ENCODE results near the gene RNASEH2C. TPM values are rescaled to one million over a fixed set of nuclear protein-coding genes. Genes with fewer than 3 reads are reported as not detected.

RNASEH2C gene
- total RNA-seq, 2 experiments from 2014 or later, result 25.3 to 25.9 TPM

- TF ChIP-seq CTCF (IDR thresholded peaks at IDR 0.05), result no peak
- Histone ChIP-seq H3K4me1 (ENCODE audit: insufficient read depth, low read length) (no peaks in the 10 kb centered on the region), H3K36me3 (ENCODE audit: insufficient read depth, low read length) (no peaks in the 10 kb centered on the region), H3K4me3 (ENCODE audit: low read length) (no peak overlapping the region), H3K9me3 (ENCODE audit: control insufficient read depth in 1 of 2, insufficient read depth in 1 of 2, low read length in 2 of 2) (no peaks in the 10 kb centered on the region), H3K27ac (ENCODE audit: low read depth in 1 of 2, low read length in 2 of 2) (no peak overlapping the region), H3K27me3 (ENCODE audit: control insufficient read depth in 1 of 2, insufficient read depth in 2 of 2, low read length in 2 of 2) (no peaks in the 10 kb centered on the region)
- no peak overlapping the region for H3K27ac Mint-ChIP-seq
- ATAC-seq (ENCODE audit: poor library complexity) (no peak), DNase-seq (no peak)
- no peak overlapping the region for H3K4me3 Mint-ChIP-seq
- ChIA-PET POLR2A (no interaction called here), CTCF (no interaction called here)
- no peaks in the 10 kb centered on the region for H3K9me3 Mint-ChIP-seq
- H3K27me3 Mint-ChIP-seq, result peaks cover 5% of the 10 kb centered on the region
- H3K4me1 Mint-ChIP-seq (ENCODE audit: low read depth), result no peaks in the 10 kb centered on the region
- intact Hi-C loops (cut with DNase I, micrococcal nuclease), result no loop called here
- H3K36me3 Mint-ChIP-seq (ENCODE audit: low read depth), result no peaks in the 10 kb centered on the region
Observed at GRCh38 chr11:65698205-65698604, 22.4 kb downstream of the RNASEH2C start.

- ChIA-PET POLR2A (no interaction called here), CTCF (no interaction called here)
- Histone ChIP-seq H3K4me1 (ENCODE audit: insufficient read depth, low read length) (no peaks in the 10 kb centered on the region), H3K36me3 (ENCODE audit: insufficient read depth, low read length) (no peaks in the 10 kb centered on the region), H3K9me3 (ENCODE audit: control insufficient read depth in 1 of 2, insufficient read depth in 1 of 2, low read length in 2 of 2) (no peaks in the 10 kb centered on the region), H3K4me3 (ENCODE audit: low read length) (no peak overlapping the region), H3K27ac (ENCODE audit: low read depth in 1 of 2, low read length in 2 of 2) (no peak overlapping the region), H3K27me3 (ENCODE audit: control insufficient read depth in 1 of 2, insufficient read depth in 2 of 2, low read length in 2 of 2) (no peaks in the 10 kb centered on the region)
- no peaks in the 10 kb centered on the region for H3K27me3 Mint-ChIP-seq
- intact Hi-C loops (cut with DNase I, micrococcal nuclease), result no loop called here
- no peak for TF ChIP-seq CTCF (IDR thresholded peaks at IDR 0.05)
- no peak overlapping the region for H3K4me3 Mint-ChIP-seq
- no peaks in the 10 kb centered on the region for H3K4me1 Mint-ChIP-seq (ENCODE audit: low read depth)
- no peak overlapping the region for H3K27ac Mint-ChIP-seq
- no peaks in the 10 kb centered on the region for H3K36me3 Mint-ChIP-seq (ENCODE audit: low read depth)
- DNase-seq, result no peak
- H3K9me3 Mint-ChIP-seq, result no peaks in the 10 kb centered on the region
- ATAC-seq (ENCODE audit: poor library complexity), result no peak
Observed at GRCh38 chr11:65696802-65697552, 23.6 kb downstream of the RNASEH2C start.

GRCh38 chr11:65695459-65696241 is 24.9 kb downstream of the RNASEH2C start:
- no peak overlapping the region for H3K27ac ChIP-seq (ENCODE audit: low read depth in 1 of 2, low read length in 2 of 2)
- Mint-ChIP-seq H3K36me3 (ENCODE audit: low read depth) (no peaks in the 10 kb centered on the region), H3K4me3 (no peak overlapping the region), H3K27ac (no peak overlapping the region), H3K9me3 (no peaks in the 10 kb centered on the region), H3K4me1 (ENCODE audit: low read depth) (no peaks in the 10 kb centered on the region), H3K27me3 (no peaks in the 10 kb centered on the region)
- no peaks in the 10 kb centered on the region for H3K36me3 ChIP-seq (ENCODE audit: insufficient read depth, low read length)
- ATAC-seq (ENCODE audit: poor library complexity) (no peak), DNase-seq (no peak)
- no peaks in the 10 kb centered on the region for H3K4me1 ChIP-seq (ENCODE audit: insufficient read depth, low read length)
- TF ChIP-seq CTCF (IDR thresholded peaks at IDR 0.05), result no peak
- H3K9me3 ChIP-seq (ENCODE audit: control insufficient read depth in 1 of 2, insufficient read depth in 1 of 2, low read length in 2 of 2), result no peaks in the 10 kb centered on the region
- intact Hi-C loops (cut with DNase I, micrococcal nuclease), result no loop called here
- no peaks in the 10 kb centered on the region for H3K27me3 ChIP-seq (ENCODE audit: control insufficient read depth in 1 of 2, insufficient read depth in 2 of 2, low read length in 2 of 2)
- ChIA-PET POLR2A (no interaction called here), CTCF (no interaction called here)
- no peak overlapping the region for H3K4me3 ChIP-seq (ENCODE audit: low read length)

All from CD4-positive, alpha-beta T cell (primary cell).